ENCODE data around the gene OR51F1.

DNA sequence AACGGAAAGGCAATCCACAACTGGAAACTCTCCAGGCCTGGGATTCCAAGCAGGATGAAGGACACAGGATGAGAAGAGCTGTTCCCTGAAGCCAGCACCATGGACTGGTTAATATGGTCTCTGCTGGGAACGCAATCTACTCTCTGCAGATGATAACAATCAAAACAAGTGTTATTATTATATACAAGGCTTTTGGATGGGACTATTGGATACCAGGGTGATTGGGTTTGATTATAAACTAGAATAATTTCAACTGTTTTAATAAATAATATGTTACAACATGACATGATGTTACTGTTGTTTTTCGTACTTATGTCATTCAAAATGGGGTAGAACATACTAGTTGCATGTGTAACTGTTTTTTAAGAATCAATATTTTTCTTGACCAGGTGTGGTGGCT is 34.5 kb upstream of the OR51F1 start, which contains the start of gene OR52R1:
- TF ChIP-seq SMC3 (IDR thresholded peaks at IDR 0.05; ENCODE audit: low read depth, low read length) (no peak), RFX5 (IDR thresholded peaks at IDR 0.05; ENCODE audit: low read depth, low read length) (no peak), POLR2A (IDR thresholded peaks at IDR 0.05; ENCODE audit: low read depth, low read length) (no peak), MAFK (IDR thresholded peaks at IDR 0.05; ENCODE audit: low read depth, low read length) (no peak), RAD21 (IDR thresholded peaks at IDR 0.05; ENCODE audit: low read length) (no peak)
- TF ChIP-seq, protein P1, sequence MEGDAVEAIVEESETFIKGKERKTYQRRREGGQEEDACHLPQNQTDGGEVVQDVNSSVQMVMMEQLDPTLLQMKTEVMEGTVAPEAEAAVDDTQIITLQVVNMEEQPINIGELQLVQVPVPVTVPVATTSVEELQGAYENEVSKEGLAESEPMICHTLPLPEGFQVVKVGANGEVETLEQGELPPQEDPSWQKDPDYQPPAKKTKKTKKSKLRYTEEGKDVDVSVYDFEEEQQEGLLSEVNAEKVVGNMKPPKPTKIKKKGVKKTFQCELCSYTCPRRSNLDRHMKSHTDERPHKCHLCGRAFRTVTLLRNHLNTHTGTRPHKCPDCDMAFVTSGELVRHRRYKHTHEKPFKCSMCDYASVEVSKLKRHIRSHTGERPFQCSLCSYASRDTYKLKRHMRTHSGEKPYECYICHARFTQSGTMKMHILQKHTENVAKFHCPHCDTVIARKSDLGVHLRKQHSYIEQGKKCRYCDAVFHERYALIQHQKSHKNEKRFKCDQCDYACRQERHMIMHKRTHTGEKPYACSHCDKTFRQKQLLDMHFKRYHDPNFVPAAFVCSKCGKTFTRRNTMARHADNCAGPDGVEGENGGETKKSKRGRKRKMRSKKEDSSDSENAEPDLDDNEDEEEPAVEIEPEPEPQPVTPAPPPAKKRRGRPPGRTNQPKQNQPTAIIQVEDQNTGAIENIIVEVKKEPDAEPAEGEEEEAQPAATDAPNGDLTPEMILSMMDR (conservative IDR thresholded peaks at IDR 0.05; ENCODE audit: low read depth, low read length): no peak
- TF ChIP-seq, protein P2, sequence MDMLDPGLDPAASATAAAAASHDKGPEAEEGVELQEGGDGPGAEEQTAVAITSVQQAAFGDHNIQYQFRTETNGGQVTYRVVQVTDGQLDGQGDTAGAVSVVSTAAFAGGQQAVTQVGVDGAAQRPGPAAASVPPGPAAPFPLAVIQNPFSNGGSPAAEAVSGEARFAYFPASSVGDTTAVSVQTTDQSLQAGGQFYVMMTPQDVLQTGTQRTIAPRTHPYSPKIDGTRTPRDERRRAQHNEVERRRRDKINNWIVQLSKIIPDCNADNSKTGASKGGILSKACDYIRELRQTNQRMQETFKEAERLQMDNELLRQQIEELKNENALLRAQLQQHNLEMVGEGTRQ (IDR thresholded peaks at IDR 0.05; ENCODE audit: low read depth, low read length): no peak
